Choroid plexus epithelial cell (primary cell): Measurements from ENCODE around the gene MAGEB4.
A peak's percentile ranks its signal among the peaks of the same experiment; 100 is the strongest.

Source experiments
- DNase-seq: peaks from one replicate; pipeline ENCODE4 v3.0.0-alpha.2; 2010; ENCODE audit warnings: low read depth
- H3K4me3 ChIP-seq: 2 replicates; pipeline ENCODE4 v1.5.1; 2011; ENCODE audit warnings: low read depth, mild to moderate bottlenecking, control low read depth, low read length, moderate library complexity
- CTCF ChIP-seq: conservative IDR thresholded peaks from 2 replicates; pipeline ENCODE4 v1.5.1; 2011; ENCODE audit warnings: low read depth, mild to moderate bottlenecking, control low read depth, inconsistent platforms, low read length, moderate library complexity

Gene MAGEB4

GRCh38 chrX:30282527-30282926, 40.7 kb downstream of the MAGEB4 start:
- DNase-seq = no peak
- TF ChIP-seq CTCF = no peak
- no peak overlapping the region for H3K4me3 ChIP-seq

DNA sequence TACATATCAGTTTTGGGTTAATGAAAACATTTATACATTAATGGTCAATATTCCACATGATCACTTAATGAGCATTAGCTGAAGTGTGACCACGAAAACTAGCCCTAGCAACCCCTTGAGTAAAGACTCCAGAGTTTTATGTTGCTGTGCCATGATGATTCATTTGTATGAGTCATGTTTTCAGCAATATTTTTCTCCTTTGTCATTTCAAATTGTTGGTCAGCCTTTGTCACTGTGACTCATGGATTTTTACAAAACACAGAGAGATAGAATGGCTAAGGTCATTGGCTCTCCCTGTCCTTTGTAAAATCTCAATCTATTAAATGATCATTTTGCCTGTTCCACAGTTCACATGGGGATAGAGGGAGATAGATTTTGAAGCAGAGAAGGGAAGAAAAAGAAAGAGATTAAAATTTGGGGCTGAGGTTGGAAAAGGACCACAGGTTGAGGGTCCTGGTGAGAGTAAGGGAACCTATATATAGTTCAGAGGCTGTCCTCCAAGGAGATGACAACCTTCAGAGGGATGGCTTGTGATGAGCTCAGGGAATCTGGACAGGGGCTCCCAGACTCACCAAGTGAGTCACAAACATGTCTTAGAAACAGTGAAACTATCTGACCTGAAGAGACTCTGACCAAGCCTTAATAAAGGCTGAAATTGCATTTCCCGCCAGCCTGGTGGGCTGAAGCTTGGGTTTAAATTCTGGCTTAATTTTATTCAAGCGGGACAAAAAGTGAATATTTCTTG, 41.8 kb downstream of the MAGEB4 start:
- TF ChIP-seq CTCF = no peak
- peak; percentile 83 for DNase-seq
- H3K4me3 ChIP-seq = no peak overlapping the region
